HTR-8/SVneo (cell line): ENCODE results near the gene MAFG.

ENCODE experiments used
- DNase-seq: peaks from one replicate; pipeline ENCODE4 v3.0.0; 2011; ENCODE audit warnings: low spot score, mixed read lengths; ENCODE audit not compliant: insufficient read length
- FAIRE-seq: peaks from 2 replicates; lab custom pipeline; 2011; peaks lifted over from hg19 to GRCh38; lab: Jason Lieb, UNC

The MAFG gene

GRCh38 chr17:81912441-81913309, 14.9 kb downstream of the MAFG start:
- no peak for DNase-seq
- FAIRE-seq: no peak

GRCh38 chr17:81911969-81912368, 15.6 kb downstream of the MAFG start:
- no peak for FAIRE-seq

GRCh38 chr17:81911277-81911961, 16.1 kb downstream of the MAFG start, which contains the start of gene PCYT2:
Gene PCYT2, minus strand, starts transcription at chr17:81911399. Its CDS starts 44 bp downstream, at chr17:81911355.
- FAIRE-seq (peak; percentile 87), DNase-seq (peak; percentile 93)

More at GRCh38 chr17:81911969-81912368, 15.6 kb downstream of the MAFG start:
- DNase-seq: no peak

GRCh38 chr17:81910840-81911276, 16.7 kb downstream of the MAFG start:
- FAIRE-seq (no peak), DNase-seq (no peak)

- FAIRE-seq (peak; percentile 60), DNase-seq (no peak)
These were observed 17.3 kb downstream of the MAFG start for GRCh38 chr17:81909966-81910839.

- no peak for DNase-seq
- FAIRE-seq: no peak
These were observed 18.3 kb downstream of the MAFG start for GRCh38 chr17:81909231-81909630.

GRCh38 chr17:81908793-81909192, 18.7 kb downstream of the MAFG start:
- no peak for FAIRE-seq
- no peak for DNase-seq

GRCh38 chr17:81907219-81908145, 20.1 kb downstream of the MAFG start:
- DNase-seq (no peak), FAIRE-seq (no peak)

- DNase-seq (no peak), FAIRE-seq (no peak)
These were observed 20.9 kb downstream of the MAFG start for GRCh38 chr17:81906476-81907218.

GRCh38 chr17:81905993-81906392, 21.5 kb downstream of the MAFG start:
- DNase-seq (no peak), FAIRE-seq (no peak)

GRCh38 chr17:81905424-81905875, 22.1 kb downstream of the MAFG start:
- DNase-seq (no peak), FAIRE-seq (no peak)

GRCh38 chr17:81904600-81905423, 22.7 kb downstream of the MAFG start:
- DNase-seq (no peak), FAIRE-seq (no peak)

GRCh38 chr17:81903896-81904599, 23.5 kb downstream of the MAFG start:
- no peak for DNase-seq
- no peak for FAIRE-seq

- DNase-seq (no peak), FAIRE-seq (no peak)
These were observed 24.1 kb downstream of the MAFG start for GRCh38 chr17:81903415-81903831.

- no peak for DNase-seq
- no peak for FAIRE-seq
These were observed 24.7 kb downstream of the MAFG start for GRCh38 chr17:81902653-81903414.

- FAIRE-seq (no peak), DNase-seq (no peak)
These were observed 25.4 kb downstream of the MAFG start, which contains the start of gene NPB for GRCh38 chr17:81902023-81902652. Gene NPB, plus strand, starts transcription at chr17:81902238. Its CDS starts 40 bp downstream, at chr17:81902278.
